GM12801 (cell line): Measurements from ENCODE around the gene NPAS3.

Experiments used
- CTCF ChIP-seq: IDR thresholded peaks from one replicate; pipeline ENCODE4 v1.5.1; 2011; ENCODE audit warnings: control low read depth; ENCODE audit not compliant: insufficient read length; ENCODE audit errors: extremely low read depth

Gene NPAS3

GRCh38 chr14:33836900-33837577 is 898.4 kb downstream of the NPAS3 start:
- TF ChIP-seq CTCF, result no peak

GRCh38 chr14:33837943-33838683 is 899.4 kb downstream of the NPAS3 start:
- no peak for TF ChIP-seq CTCF

GRCh38 chr14:33839193-33840076 is 900.8 kb downstream of the NPAS3 start:
- no peak for TF ChIP-seq CTCF

GRCh38 chr14:33840797-33841196 is 902.1 kb downstream of the NPAS3 start:
- TF ChIP-seq CTCF, result no peak

GRCh38 chr14:33842299-33842698 is 903.6 kb downstream of the NPAS3 start:
- TF ChIP-seq CTCF, result no peak

- no peak for TF ChIP-seq CTCF
These were observed 905.4 kb downstream of the NPAS3 start for GRCh38 chr14:33844118-33844517.

- no peak for TF ChIP-seq CTCF
These were observed 907.6 kb downstream of the NPAS3 start for GRCh38 chr14:33846100-33846824.
